ENCODE measurements around the gene ST6GALNAC5.

ST6GALNAC5 gene

GRCh38 chr1:77039739-77040138, 172.5 kb downstream of the ST6GALNAC5 start:
- Mint-ChIP-seq H3K36me3 (ENCODE audit: low read depth) (peaks cover 4% of the 10 kb centered on the region), H3K9me3 (peaks cover 5% of the 10 kb centered on the region), H3K27ac (no peak overlapping the region), H3K4me1 (no peaks in the 10 kb centered on the region), H3K27me3 (ENCODE audit: low read depth, poor library complexity) (no peaks in the 10 kb centered on the region), H3K4me3 (no peak overlapping the region)
- TF ChIP-seq CTCF (IDR thresholded peaks at IDR 0.05) = no peak
- no peak for DNase-seq

GRCh38 chr1:77040826-77041225, 173.5 kb downstream of the ST6GALNAC5 start:
- Mint-ChIP-seq H3K27ac (no peak overlapping the region), H3K27me3 (ENCODE audit: low read depth, poor library complexity) (no peaks in the 10 kb centered on the region)
- TF ChIP-seq CTCF (IDR thresholded peaks at IDR 0.05) = no peak

GRCh38 chr1:77044133-77044849, 177.0 kb downstream of the ST6GALNAC5 start:
- H3K9me3 Mint-ChIP-seq = no peaks in the 10 kb centered on the region
- H3K27me3 Mint-ChIP-seq (ENCODE audit: low read depth, poor library complexity) = no peaks in the 10 kb centered on the region
- TF ChIP-seq CTCF (IDR thresholded peaks at IDR 0.05) = no peak
- no peaks in the 10 kb centered on the region for H3K36me3 Mint-ChIP-seq (ENCODE audit: low read depth)
- no peak overlapping the region for H3K27ac Mint-ChIP-seq
- DNase-seq = no peak
- no peak overlapping the region for H3K4me3 Mint-ChIP-seq
- H3K4me1 Mint-ChIP-seq = no peaks in the 10 kb centered on the region

More at GRCh38 chr1:77040826-77041225, 173.5 kb downstream of the ST6GALNAC5 start:
- DNase-seq = no peak
- no peak overlapping the region for H3K4me3 Mint-ChIP-seq
- H3K4me1 Mint-ChIP-seq = no peaks in the 10 kb centered on the region
- peaks cover 4% of the 10 kb centered on the region for H3K36me3 Mint-ChIP-seq (ENCODE audit: low read depth)
- H3K9me3 Mint-ChIP-seq = peaks cover 5% of the 10 kb centered on the region

- no peak overlapping the region for H3K4me3 Mint-ChIP-seq
- H3K36me3 Mint-ChIP-seq (ENCODE audit: low read depth) = no peaks in the 10 kb centered on the region
- H3K9me3 Mint-ChIP-seq = no peaks in the 10 kb centered on the region
- H3K27ac Mint-ChIP-seq = no peak overlapping the region
- H3K4me1 Mint-ChIP-seq = no peaks in the 10 kb centered on the region
- no peak for TF ChIP-seq CTCF (IDR thresholded peaks at IDR 0.05)
- no peak for DNase-seq
- H3K27me3 Mint-ChIP-seq (ENCODE audit: low read depth, poor library complexity) = peaks cover 2% of the 10 kb centered on the region
These were observed 180.3 kb downstream of the ST6GALNAC5 start for GRCh38 chr1:77047575-77047974.

- Mint-ChIP-seq H3K4me3 (no peak overlapping the region), H3K36me3 (ENCODE audit: low read depth) (no peaks in the 10 kb centered on the region), H3K9me3 (no peaks in the 10 kb centered on the region), H3K27ac (peak overlapping the region; percentile 4), H3K4me1 (no peaks in the 10 kb centered on the region), H3K27me3 (ENCODE audit: low read depth, poor library complexity) (peaks cover 2% of the 10 kb centered on the region)
- TF ChIP-seq CTCF (IDR thresholded peaks at IDR 0.05) = no peak
- no peak for DNase-seq
These were observed 180.8 kb downstream of the ST6GALNAC5 start for GRCh38 chr1:77047978-77048614.

GRCh38 chr1:77048615-77049005, 181.3 kb downstream of the ST6GALNAC5 start:
- no peaks in the 10 kb centered on the region for H3K4me1 Mint-ChIP-seq
- no peak overlapping the region for H3K4me3 Mint-ChIP-seq
- peaks cover 2% of the 10 kb centered on the region for H3K27me3 Mint-ChIP-seq (ENCODE audit: low read depth, poor library complexity)
- H3K27ac Mint-ChIP-seq = no peak overlapping the region
- DNase-seq = no peak
- H3K9me3 Mint-ChIP-seq = no peaks in the 10 kb centered on the region
- no peaks in the 10 kb centered on the region for H3K36me3 Mint-ChIP-seq (ENCODE audit: low read depth)
- no peak for TF ChIP-seq CTCF (IDR thresholded peaks at IDR 0.05)
